CD4-positive, alpha-beta T cell treated with Interferon gamma for 1 hour (primary cell): Measurements from ENCODE around the gene AK8.
A peak's percentile ranks its signal among the peaks of the same experiment; 100 is the strongest.

Experiments used
- DNase-seq: peaks from one replicate; pipeline ENCODE4 v3.0.0-alpha.2; 2020

AK8 gene

GRCh38 chr9:132824951-132825350 is 53.1 kb downstream of the AK8 start:
- no peak for DNase-seq

DNA sequence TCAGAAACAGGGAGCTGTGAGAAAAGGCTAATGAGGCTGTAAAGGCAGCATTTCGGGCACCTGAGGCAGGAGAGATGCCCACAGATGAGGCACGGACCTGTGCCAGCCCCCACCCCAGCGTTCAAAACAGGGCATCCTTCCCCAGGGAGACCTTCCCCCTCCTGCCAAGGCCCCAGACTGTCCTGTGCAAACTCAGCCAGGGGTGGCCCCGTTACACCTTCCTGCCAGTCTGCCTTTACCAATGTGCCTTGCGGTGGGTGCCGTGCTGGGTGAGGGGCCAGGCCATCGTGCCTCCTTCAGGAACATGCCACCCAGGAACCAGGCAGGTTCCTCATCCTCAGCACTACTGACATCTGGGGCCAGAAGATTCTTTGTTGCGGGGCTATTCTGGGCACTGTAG is 53.9 kb downstream of the AK8 start:
- DNase-seq: no peak

DNA sequence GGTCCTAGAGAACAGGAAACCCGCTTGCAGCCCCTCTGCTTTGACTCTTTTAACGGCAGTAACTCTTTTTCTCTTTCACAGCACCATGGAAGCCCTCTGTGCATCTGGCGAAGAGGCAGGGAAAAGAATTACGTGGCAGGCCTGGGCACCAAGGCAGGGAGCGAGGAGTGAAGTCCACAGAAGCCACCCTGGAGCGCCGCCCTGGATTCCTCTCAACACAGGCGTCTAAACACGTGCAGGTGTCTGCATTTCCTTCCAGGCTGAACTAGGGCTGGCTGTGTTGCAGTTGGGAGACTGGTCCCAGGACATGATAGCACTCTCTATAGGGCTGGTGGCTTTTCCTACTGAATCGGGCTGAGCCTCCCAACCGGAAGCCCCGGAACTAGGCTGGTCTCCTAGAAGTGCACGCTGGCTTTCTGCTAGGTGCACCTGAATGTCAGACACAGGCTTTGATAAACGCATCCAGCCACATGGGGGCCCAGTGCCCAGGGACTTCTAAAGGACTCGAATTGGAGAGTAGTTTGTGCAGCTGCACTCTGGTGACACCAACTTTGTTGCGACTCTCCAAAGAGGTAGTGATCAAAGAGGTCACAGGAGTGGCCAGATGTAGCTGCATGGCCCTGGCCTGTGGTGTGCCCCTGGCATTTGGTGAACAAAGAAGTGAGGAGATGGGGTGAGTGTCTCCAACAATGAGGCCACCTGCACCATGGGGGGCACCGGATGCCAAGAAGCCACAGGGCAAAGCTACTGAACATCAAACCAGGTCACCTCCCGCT is 54.5 kb downstream of the AK8 start:
- no peak for DNase-seq

DNA sequence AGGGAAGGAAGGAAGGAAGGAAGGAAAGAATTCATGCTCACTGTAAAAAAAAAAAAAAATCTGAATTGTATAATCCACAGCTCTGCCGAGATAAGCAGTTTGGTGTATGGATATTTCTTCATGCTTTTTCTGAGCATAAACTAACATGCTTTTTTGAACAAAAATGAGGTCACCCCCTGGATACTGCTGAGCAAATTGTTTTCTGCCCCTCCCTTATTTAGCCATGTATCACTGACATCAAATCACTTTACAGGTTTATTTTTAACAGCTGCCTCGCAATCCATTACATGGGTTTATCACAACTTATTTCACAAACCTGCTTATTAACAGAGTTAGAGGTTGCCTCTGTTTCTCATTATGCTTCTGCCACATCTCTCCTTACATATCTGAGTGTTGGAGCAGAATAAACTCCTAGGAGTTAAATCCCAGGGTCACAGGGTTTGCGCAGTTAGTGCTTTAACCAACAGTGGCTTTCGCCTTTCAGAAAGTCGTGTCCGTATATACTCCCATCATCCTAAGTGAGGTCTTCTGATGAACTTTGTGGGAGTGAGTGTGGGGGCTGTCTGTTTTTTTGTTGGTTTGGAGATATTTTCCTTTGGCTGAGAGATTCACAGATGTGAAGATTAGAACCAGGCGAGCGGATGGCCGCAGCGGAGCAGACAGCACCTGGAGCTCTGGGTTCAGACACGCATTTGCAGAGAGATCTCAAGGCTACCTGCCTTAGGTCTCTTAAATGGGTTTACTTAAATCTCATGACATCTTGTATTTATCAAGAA is 57.7 kb downstream of the AK8 start:
- DNase-seq: no peak

- no peak for DNase-seq
Observed at GRCh38 chr9:132818588-132818987, 59.5 kb downstream of the AK8 start.

- DNase-seq: no peak
Observed at GRCh38 chr9:132814937-132815336, 63.1 kb downstream of the AK8 start.

DNA sequence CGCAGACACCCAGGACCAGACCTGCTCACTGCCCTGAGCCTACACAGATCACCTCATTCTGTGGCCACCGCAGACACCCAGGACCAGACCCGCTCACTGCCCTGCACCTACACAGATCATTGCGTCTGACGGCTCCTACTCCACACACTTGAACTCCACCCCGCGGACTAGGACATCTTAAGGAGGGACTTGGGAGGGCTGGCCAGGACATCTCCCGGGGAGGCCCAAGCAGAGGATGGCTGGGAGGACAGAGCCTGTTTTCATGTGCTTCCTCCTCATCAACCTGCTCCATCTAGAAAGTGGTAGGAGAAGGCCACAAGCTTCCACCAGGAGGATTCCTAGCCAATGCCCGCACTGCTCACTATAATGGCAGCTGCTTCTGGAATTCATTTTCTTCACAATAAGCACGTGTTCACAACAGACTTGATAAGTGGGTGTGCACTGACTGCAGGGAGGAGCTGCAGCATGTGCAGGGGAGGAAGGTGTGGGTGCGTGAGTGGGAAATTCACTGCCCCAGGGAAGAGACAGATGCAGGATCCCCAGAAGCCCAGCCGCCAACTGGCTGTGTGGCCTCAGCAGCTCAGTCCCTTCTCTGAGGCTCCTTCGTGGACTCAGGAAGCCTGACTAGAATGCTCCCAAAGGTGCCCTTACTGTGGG is 64.8 kb downstream of the AK8 start:
- no peak for DNase-seq

DNA sequence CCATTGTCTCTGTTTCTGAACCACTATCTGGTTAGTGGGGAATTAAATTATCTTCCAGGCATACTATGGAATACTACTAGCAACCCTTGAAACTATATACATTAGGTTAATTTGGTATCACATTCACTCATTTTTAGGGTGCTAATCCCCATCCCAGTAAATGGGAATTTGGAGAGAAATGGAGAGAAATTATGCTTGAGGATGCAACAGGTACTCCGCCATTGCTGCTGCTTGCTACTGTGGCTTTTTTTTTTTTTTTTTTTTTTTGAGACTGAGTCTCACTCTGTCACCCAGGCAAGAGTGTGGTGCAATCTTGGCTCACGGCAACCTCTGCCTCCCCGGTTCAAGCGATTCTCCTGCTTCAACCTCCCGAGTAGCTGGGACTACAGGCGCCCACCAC is 66.1 kb downstream of the AK8 start:
- DNase-seq: no peak

DNA sequence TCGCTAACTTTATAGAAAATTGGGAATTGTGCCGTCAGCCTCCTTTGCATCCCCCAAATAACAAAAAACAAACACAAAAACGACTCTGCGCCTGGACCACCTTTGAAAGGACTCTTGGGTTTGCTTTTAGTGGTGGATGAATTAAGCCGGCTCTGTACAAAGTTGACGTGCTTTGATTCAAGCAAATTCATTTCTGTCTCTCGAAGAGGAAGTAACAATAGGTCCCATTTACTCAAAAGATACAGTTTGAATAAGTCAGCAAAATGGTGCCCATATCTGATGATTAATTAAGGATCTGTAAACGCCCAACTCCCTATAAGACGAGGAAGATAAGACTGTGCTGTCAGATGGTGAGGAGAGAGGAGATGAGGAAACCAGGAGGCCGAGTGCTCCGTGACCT is 67.8 kb downstream of the AK8 start:
- no peak for DNase-seq

- DNase-seq: no peak
Observed at GRCh38 chr9:132809677-132810271, 68.3 kb downstream of the AK8 start.

DNA sequence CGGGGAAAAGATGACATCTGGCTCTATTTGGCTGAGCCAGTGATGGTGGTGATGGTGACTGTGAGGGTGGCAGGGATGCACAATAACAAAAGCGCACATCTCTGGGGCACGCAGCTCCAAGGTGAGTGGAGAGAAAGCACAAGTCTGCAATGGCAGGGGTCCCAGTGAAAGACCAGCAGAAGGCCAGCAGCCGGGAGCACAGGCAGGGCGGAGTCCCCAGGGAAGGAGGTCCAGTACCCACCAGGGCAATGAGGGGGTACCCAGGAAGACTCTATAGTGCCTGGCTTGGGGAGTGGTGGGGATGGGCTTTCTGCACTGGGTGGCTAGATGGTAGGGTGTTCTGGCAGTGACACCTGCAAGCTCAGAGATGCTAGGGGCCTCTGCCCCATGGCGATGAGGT is 69.4 kb downstream of the AK8 start:
- DNase-seq: no peak

- no peak for DNase-seq
Observed at GRCh38 chr9:132806723-132807421, 71.2 kb downstream of the AK8 start.

DNA sequence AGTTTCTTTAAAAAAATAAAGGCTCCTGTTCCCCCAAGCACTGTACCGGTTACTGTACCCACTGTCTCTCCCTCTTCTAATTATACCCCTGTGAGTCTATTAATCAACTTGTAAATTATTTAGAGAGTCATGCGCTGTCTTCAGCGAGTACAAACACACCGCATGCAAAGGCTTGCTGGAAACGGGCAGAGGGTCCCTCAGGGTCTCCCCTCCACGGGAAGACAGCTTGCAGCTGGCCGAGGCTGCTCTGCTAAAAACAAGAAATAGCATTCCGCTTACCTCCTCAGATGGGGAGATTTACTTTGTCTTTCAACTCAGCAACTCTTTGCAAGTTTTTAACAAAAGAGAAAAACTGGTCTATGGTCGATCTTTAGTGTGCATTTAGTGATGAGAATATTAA is 71.8 kb downstream of the AK8 start:
- no peak for DNase-seq

DNA sequence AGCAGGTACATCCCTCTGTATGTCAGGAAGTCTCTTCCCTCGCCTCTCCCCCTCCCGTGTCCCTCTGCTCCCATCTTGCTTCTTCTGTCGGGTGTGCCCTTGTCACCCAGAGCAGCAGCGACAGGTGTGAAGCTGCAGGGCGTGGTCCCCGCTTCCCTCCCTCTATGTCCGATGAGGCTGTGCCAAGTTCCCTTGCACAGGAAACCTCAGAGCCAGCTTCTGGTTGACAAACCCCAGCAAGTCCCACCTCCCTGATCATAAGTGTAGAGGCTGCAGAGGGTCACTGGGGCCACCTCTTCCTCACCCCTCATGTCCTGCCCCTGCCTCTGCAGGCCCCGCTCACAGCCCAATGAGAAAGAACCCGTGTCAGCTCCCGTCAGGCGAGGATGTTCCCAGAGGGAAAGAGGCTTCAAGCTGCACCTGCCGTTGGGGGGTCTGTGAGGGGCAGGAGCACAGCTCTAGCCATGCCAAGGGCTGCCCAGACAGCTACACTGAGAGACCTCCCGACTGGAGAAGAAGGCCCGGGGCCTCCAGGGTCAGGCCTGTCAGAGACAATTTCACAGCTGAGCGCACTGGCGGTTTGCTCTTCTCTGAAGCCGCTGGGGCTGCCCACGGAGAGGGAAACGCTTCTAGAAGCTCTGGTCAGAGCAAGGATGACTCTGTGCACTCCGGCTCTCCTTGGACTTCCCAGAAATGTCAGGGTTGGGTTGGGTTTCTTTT is 73.3 kb downstream of the AK8 start:
- no peak for DNase-seq

DNA sequence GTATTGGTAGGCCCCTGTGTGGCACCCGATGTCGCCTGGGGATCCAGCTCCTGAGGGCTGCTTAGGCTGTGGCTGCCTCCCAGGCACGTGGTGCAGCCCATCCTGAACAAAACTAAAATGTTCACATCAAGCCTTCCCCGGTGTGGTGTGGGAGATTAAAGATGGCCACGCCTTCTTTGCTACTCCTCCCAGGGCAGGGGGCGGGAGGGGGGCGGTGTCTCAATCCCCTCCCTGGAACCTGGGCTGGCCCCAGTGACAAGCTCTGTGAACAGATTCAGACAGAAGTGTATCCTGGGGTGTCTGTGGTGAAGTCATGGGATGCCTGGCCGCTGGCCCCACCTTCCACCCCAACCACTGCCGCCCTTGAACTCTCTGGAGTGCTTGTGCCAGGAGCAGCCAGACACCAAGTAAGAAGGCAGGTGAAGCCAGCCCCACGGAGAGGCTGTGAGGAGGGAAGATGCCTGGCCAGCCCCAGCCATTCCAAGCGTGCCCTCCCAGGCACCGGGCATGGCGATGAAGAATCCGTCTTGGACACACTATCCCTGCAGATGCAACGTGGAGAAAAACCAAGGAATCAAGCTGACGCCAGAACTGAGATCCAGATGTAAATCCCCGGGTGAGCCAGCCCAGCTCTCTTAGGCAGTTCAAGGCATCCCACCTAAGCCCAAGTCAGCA is 75.8 kb downstream of the AK8 start:
- DNase-seq: no peak

- DNase-seq: no peak
Observed at GRCh38 chr9:132801659-132802058, 76.4 kb downstream of the AK8 start.

- DNase-seq: peak; percentile 61
Observed at GRCh38 chr9:132800038-132800648, 77.9 kb downstream of the AK8 start.

- no peak for DNase-seq
Observed at GRCh38 chr9:132798817-132799790, 79.0 kb downstream of the AK8 start.

DNA sequence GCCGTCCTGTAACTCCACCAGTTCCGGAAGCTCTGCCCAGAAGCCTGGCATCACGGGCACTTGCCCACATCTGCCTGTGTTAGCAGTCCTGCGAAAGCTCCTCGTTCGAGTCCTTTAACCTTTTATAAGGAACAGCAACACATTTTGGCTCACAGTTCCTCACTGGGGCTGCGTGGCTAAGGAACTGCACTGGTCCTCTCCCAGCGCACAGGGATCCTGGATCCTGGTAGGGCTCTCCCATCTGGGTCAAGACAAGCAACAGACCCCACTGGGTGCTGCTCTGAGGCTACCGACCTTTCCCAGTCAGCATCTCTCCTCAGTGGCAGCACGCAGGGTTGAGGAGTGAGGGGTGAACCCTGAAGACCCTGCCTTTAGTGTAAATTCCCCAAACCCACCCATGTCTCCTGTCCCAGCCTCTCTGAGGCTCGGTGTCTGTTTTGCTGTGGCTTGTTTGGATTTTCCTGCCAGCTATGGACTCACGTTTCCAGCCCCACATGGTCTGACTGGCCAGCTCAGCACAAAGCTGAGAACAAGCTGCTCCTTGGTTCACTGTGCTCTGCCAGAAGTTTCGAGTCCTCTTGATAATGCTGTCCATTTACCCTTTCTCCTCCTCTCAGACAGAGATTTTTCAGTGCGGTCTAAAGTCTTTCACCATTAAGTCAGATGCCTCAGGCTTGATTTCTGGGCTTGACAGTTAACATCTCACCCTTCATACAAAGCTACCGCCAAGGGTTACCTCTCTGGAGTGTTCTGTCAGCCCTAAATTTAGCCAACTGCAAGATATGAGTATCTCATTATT is 80.0 kb downstream of the AK8 start:
- DNase-seq: no peak
